22Rv1 (cell line): ENCODE data around the gene JAK3.

Experiments used
- H3K27ac ChIP-seq: fragments of 450-650 bp; 2 replicates; pipeline ENCODE4 v1.5.1; 2017
- CTCF ChIP-seq: fragments of 450-650 bp; IDR thresholded peaks from 2 replicates; pipeline ENCODE4 v1.5.1; 2017; ENCODE audit warnings: mild to moderate bottlenecking
- ZFX ChIP-seq: fragments of 450-650 bp; IDR thresholded peaks from 2 replicates; pipeline ENCODE4 v1.6.1; 2017; ENCODE audit warnings: antibody characterized with exemption, borderline replicate concordance

Gene JAK3

GRCh38 chr19:17806945-17807344 lies 40.8 kb downstream of the JAK3 start:
- no peak overlapping the region for H3K27ac ChIP-seq
- TF ChIP-seq ZFX (no peak), CTCF (no peak)

- no peak overlapping the region for H3K27ac ChIP-seq
Observed at GRCh38 chr19:17805427-17805826, 42.4 kb downstream of the JAK3 start.

GRCh38 chr19:17803264-17803896 lies 44.4 kb downstream of the JAK3 start:
- TF ChIP-seq CTCF (no peak), ZFX (no peak)
- H3K27ac ChIP-seq, result no peak overlapping the region

More at GRCh38 chr19:17805427-17805826, 42.4 kb downstream of the JAK3 start:
- TF ChIP-seq ZFX (no peak), CTCF (no peak)

- H3K27ac ChIP-seq, result no peak overlapping the region
- TF ChIP-seq CTCF, result no peak
- no peak for TF ChIP-seq ZFX
Observed at GRCh38 chr19:17802137-17802858, 45.5 kb downstream of the JAK3 start.

GRCh38 chr19:17798599-17798998 lies 49.2 kb downstream of the JAK3 start:
- H3K27ac ChIP-seq, result peak overlapping the region; percentile 86

GRCh38 chr19:17797424-17798201 lies 50.2 kb downstream of the JAK3 start:
- TF ChIP-seq ZFX (no peak), CTCF (no peak)
- peak overlapping the region; percentile 86 for H3K27ac ChIP-seq

GRCh38 chr19:17796838-17797423 lies 50.9 kb downstream of the JAK3 start:
- H3K27ac ChIP-seq, result peak overlapping the region; percentile 86
- TF ChIP-seq ZFX (no peak), CTCF (no peak)
